Upper lobe of left lung (tissue), 4 donors: ENCODE measurements around the gene CEP162.

Experiments used
- POLR2A ChIP-seq, 4 donors: fragments of 450-650 bp; IDR thresholded peaks; one replicate each; pipeline ENCODE4 v1.5.1; 2016 to 2017; ENCODE audit warnings: antibody characterized with exemption in 4 of 4, mild to moderate bottlenecking in 2 of 4
- TF ChIP-seq, protein P1 (sequence below), 6 experiments: fragments of 450-650 bp in 4 of 6; fragments of 200-600 bp in 2 of 6; sonication (generic) in 2 of 6; IDR thresholded peaks; one replicate each; pipeline ENCODE4 v1.5.1; 2016 to 2019; ENCODE audit warnings: antibody characterized with exemption in 6 of 6

DNA sequence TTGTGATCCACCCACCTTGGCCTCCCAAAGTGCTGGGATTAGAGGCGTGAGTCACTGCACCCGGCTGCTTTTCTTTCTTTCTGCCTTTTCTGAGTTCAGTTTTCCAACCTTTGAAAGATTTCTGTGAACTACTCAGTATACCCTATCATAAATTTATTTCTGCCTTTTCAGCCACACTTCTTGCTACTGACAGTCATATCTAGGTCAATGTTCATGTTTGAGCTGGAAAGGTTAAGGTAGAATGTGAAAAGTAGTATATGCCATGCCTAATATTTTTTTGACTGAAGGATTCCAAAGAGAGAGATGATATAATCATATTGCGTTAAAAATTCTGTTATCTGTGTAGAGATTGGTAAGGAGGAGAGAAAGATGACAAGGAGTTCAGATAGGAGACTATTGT is 25.9 kb upstream of the CEP162 start:
- TF ChIP-seq, protein P1, sequence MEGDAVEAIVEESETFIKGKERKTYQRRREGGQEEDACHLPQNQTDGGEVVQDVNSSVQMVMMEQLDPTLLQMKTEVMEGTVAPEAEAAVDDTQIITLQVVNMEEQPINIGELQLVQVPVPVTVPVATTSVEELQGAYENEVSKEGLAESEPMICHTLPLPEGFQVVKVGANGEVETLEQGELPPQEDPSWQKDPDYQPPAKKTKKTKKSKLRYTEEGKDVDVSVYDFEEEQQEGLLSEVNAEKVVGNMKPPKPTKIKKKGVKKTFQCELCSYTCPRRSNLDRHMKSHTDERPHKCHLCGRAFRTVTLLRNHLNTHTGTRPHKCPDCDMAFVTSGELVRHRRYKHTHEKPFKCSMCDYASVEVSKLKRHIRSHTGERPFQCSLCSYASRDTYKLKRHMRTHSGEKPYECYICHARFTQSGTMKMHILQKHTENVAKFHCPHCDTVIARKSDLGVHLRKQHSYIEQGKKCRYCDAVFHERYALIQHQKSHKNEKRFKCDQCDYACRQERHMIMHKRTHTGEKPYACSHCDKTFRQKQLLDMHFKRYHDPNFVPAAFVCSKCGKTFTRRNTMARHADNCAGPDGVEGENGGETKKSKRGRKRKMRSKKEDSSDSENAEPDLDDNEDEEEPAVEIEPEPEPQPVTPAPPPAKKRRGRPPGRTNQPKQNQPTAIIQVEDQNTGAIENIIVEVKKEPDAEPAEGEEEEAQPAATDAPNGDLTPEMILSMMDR (IDR thresholded peaks at IDR 0.05): no peak
- no peak for TF ChIP-seq POLR2A (IDR thresholded peaks at IDR 0.05)
